Measurements from ENCODE around the gene KDM4C. TPM values are rescaled to one million over a fixed set of nuclear protein-coding genes. Genes with fewer than 3 reads are reported as not detected.

Gene KDM4C
- total RNA-seq, 1 donor from 2014 or later, result 26.6 TPM

- Mint-ChIP-seq H3K9me3 (ENCODE audit: low read depth) (peaks cover 3% of the 10 kb centered on the region), H3K27me3 (no peaks in the 10 kb centered on the region)
These were observed 279.4 kb downstream of the KDM4C start for GRCh38 chr9:7037176-7037575.

GRCh38 chr9:7042124-7042523, 284.4 kb downstream of the KDM4C start:
- no peak overlapping the region for H3K27ac Mint-ChIP-seq
- peaks cover under 1% of the 10 kb centered on the region for H3K36me3 Mint-ChIP-seq (ENCODE audit: insufficient read depth)
- no peaks in the 10 kb centered on the region for H3K9me3 Mint-ChIP-seq (ENCODE audit: low read depth)
- TF ChIP-seq CTCF (IDR thresholded peaks at IDR 0.05; ENCODE audit: unreplicated experiment), result no peak
- H3K4me3 Mint-ChIP-seq (ENCODE audit: low read depth), result no peak overlapping the region
- DNase-seq (ENCODE audit: low spot score, unreplicated experiment), result no peak
- H3K4me1 Mint-ChIP-seq (ENCODE audit: low read depth), result no peaks in the 10 kb centered on the region
- no peaks in the 10 kb centered on the region for H3K27me3 Mint-ChIP-seq

More at GRCh38 chr9:7037176-7037575, 279.4 kb downstream of the KDM4C start:
- Mint-ChIP-seq H3K4me3 (ENCODE audit: low read depth) (no peak overlapping the region), H3K4me1 (ENCODE audit: low read depth) (no peaks in the 10 kb centered on the region), H3K27ac (no peak overlapping the region), H3K36me3 (ENCODE audit: insufficient read depth) (peaks cover 3% of the 10 kb centered on the region)
- TF ChIP-seq CTCF (IDR thresholded peaks at IDR 0.05; ENCODE audit: unreplicated experiment), result no peak
- DNase-seq (ENCODE audit: low spot score, unreplicated experiment), result no peak

GRCh38 chr9:7045361-7045760, 287.6 kb downstream of the KDM4C start:
- no peak overlapping the region for H3K27ac Mint-ChIP-seq
- no peak for TF ChIP-seq CTCF (IDR thresholded peaks at IDR 0.05; ENCODE audit: unreplicated experiment)
- no peaks in the 10 kb centered on the region for H3K27me3 Mint-ChIP-seq
- H3K9me3 Mint-ChIP-seq (ENCODE audit: low read depth), result no peaks in the 10 kb centered on the region
- no peak for DNase-seq (ENCODE audit: low spot score, unreplicated experiment)
- no peak overlapping the region for H3K4me3 Mint-ChIP-seq (ENCODE audit: low read depth)
- no peaks in the 10 kb centered on the region for H3K4me1 Mint-ChIP-seq (ENCODE audit: low read depth)
- peaks cover 6% of the 10 kb centered on the region for H3K36me3 Mint-ChIP-seq (ENCODE audit: insufficient read depth)

- Mint-ChIP-seq H3K27me3 (no peaks in the 10 kb centered on the region), H3K4me3 (ENCODE audit: low read depth) (no peak overlapping the region), H3K36me3 (ENCODE audit: insufficient read depth) (peaks cover 6% of the 10 kb centered on the region), H3K9me3 (ENCODE audit: low read depth) (no peaks in the 10 kb centered on the region), H3K27ac (no peak overlapping the region), H3K4me1 (ENCODE audit: low read depth) (peaks cover 24% of the 10 kb centered on the region)
- TF ChIP-seq CTCF (IDR thresholded peaks at IDR 0.05; ENCODE audit: unreplicated experiment), result no peak
- no peak for DNase-seq (ENCODE audit: low spot score, unreplicated experiment)
These were observed 293.9 kb downstream of the KDM4C start for GRCh38 chr9:7051711-7052110.

GRCh38 chr9:7053903-7054302, 296.1 kb downstream of the KDM4C start:
- Mint-ChIP-seq H3K4me1 (ENCODE audit: low read depth) (peaks cover 32% of the 10 kb centered on the region), H3K36me3 (ENCODE audit: insufficient read depth) (peaks cover 3% of the 10 kb centered on the region), H3K27ac (no peak overlapping the region), H3K9me3 (ENCODE audit: low read depth) (no peaks in the 10 kb centered on the region), H3K4me3 (ENCODE audit: low read depth) (no peak overlapping the region), H3K27me3 (no peaks in the 10 kb centered on the region)
- TF ChIP-seq CTCF (IDR thresholded peaks at IDR 0.05; ENCODE audit: unreplicated experiment), result no peak
- no peak for DNase-seq (ENCODE audit: low spot score, unreplicated experiment)
